GM18507 (cell line): Measurements from ENCODE around the gene GNRHR.
"Not testable (repeated sequence)": the region's sequence is repeated elsewhere in the genome, so short reads cannot be mapped to it uniquely, and the experiment has no call there.

Experiments used
- DNase-seq: peaks from one replicate; pipeline ENCODE4 v3.0.0; 2011; ENCODE audit warnings: low read depth; ENCODE audit not compliant: insufficient read length; ENCODE audit errors: extremely low spot score
- FAIRE-seq: peaks from 2 replicates; lab custom pipeline; 2011; peaks lifted over from hg19 to GRCh38; lab: Jason Lieb, UNC

The GNRHR gene, protein sequence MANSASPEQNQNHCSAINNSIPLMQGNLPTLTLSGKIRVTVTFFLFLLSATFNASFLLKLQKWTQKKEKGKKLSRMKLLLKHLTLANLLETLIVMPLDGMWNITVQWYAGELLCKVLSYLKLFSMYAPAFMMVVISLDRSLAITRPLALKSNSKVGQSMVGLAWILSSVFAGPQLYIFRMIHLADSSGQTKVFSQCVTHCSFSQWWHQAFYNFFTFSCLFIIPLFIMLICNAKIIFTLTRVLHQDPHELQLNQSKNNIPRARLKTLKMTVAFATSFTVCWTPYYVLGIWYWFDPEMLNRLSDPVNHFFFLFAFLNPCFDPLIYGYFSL

DNA sequence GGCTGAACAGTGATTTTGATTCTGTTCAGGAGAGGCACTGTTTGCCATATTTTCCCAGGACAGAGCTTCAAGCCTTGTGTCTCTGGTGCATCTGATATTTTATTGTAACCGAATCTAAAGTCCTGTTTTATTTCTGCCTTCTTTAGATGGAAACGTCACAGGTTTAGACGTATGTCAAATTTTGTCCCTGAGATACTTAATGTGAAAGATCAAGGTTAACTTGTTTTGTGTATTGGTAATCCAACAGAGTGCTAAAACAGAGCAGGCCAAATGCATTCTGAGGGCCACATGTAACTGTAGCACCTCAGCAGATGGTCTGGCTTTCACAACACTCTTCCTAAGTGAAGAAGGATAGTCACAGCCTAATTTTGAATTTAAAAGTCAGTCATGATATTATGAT is at the start of gene GNRHR:
GNRHR (minus strand) TSS at position 101 of the 400 bp plus-strand sequence; CDS start at position 48, 53 bp downstream.
- no peak for DNase-seq

DNA sequence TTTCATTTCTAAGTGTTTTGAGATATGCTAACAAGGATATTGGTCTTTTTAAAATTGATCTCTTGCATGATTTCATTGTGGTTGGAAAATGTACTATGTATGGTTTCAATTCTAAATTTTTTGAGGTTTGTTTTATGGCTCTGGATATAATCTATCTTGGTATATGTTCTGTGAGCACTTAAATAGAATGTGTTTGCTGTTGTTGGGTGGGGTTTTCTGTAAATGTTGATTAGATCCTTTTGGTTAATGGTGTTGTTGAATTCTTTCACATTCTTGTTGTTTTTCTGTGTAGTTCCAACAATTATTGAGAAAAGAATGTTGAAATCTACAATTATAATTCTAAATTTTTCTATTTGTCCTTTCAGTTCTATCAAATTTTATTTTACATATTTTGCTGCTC is 42.6 kb upstream of the GNRHR start:
- no peak for FAIRE-seq
- DNase-seq = no peak

More for the DNA sequence above, at the start of gene GNRHR:
- FAIRE-seq = no peak

DNA sequence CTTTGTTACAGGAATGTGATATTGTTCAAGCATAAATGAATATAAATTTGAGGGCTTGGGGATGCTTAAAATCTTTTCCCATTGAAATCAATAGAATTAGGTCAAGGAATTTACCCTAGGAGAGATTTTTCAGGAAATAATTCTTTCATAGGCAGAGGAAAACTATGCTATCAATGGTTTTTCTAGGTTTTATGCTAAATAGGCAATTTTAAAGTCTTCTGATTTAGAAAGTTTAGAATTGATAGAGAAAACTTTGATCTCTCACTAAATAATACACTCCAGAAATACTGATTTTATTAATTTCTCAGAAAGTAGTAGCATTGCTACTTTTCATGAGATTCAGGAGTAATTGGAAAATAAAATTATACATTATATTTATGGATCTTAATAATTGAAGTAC is 36.5 kb upstream of the GNRHR start:
- no peak for DNase-seq
- FAIRE-seq = no peak

DNA sequence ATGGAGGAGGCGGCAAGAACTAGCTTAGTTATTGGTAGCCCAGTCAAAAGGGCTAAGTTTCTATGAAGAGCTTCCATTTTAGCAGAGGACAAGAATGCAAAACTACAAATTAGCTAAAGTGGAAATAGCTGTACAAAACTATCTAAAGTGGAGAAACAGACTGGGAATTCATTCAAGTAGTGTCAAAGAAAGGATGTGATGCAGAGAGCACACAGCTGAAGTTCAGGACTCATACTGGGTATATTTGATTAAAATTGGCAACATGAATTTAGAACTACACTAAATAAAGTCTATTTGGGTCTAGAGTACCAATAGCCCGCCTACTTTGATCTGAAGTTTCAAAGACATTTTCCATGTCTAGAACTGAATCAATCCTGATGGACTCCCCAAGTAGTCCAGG is 33.1 kb upstream of the GNRHR start:
- no peak for DNase-seq
- FAIRE-seq = no peak

DNA sequence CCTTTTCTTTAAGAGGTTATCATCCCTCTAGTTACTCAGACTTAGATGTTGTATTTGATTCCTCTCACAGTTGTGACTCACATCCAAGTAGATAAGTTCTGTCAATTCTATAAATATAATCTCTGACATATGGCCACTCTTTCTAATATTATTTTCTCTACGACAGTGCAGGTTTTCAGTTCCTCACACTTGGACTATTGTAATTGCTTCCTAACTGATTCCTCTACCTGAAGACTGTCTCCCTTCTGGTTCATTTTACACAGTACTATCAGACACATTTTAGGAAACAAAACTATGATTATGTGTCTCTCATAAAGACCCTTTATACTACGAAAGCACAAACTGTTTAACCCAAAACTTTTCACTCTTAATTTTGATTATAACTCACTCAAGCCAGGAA is 31.3 kb upstream of the GNRHR start:
- no peak for FAIRE-seq

DNA sequence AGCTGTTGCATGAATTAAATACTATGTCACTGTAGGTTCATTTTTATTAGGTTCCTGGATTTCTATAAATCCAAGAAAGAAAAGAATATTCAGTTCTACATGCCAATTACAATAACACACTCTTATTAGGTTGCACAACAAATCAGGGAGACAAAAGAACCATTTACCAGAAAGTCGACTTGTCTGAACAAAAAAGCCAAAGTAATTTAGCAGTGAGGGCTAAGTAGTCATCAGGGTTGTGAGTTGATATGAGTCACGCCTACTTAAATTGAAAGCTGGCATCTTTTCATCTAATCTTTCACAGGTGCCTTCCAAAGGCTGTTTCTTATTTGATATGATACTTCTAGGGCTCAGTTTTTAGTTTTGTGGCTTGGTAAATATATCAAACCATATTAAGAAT is 25.4 kb upstream of the GNRHR start:
- FAIRE-seq = no peak
- DNase-seq = no peak

More for the DNA sequence above, 31.3 kb upstream of the GNRHR start:
- no peak for DNase-seq

DNA sequence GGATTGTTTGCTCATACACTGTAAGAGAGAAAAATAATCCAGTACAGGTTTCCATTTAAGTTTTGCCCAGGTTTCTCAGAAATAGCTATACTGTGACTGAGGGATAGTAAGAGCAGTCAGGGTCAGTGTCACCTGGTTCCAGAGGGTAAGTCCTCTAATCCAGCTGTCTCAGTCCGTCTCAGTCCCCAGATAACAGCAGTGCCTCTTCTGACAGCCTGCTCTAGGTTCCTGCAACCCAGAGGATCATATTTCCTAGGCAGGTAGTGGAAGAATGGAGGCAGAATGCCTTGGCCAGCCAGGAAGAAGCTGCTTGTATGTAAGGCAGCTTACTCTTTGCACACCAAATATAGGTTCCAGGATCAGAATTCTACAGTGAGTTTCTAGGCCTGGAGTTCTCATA is 22.6 kb upstream of the GNRHR start:
- no peak for DNase-seq

DNA sequence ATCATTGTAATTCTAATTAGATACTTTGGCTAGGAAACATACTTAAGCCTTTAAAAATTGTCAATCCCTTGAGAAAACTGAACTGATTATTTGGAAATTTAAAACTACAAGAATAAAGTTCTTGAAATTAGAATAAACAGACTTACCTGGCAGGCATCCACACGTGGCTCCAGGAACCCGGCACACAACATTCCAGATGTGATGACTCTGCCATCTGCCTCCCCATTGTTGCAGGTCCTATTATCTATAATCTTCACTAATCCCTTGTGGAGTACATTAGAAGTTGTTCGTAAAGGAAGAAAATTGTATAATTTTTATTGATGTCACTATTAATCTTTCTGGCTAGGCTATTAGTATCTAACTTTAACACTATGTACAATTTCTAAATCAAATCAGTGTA is 16.2 kb upstream of the GNRHR start:
- FAIRE-seq (no peak), DNase-seq (no peak)

More for the DNA sequence above, 22.6 kb upstream of the GNRHR start:
- FAIRE-seq = no peak

DNA sequence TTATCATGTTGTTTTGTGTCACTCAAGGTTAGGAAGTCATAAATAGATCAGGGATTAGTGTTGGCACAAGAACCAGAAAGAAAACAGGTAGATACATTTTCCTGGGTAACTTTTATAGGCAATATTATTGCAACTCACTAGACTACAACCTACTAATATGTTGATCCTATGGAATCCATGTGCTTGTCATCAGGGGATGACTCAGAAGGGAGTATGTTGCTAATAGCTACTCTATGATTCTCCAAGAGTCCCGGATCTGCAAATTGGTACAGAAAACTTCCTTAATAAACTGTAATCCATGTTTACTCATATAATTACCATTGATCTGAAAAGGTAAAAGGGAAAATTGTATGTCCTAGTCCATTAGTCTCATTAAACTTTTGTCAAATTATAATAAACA is 11.7 kb upstream of the GNRHR start:
- FAIRE-seq (no peak), DNase-seq (no peak)

DNA sequence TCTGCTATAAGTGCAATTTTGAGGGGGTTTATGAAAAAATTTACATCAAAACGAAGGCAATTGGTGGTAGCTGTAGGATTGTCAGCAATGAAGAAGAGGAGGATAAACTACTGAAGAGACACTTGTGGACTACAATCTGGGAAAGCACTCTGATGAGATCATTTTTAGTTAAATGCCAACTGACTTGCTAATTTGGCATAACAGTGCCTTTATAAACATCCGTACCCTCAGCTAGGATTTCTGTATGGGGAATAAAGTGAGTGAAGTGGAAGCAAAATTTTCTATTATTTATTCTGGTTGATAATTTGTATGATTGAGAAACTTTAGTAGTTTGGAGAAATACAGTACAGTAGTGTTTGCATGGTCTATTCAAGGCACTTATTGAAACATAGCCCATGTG is 11.2 kb upstream of the GNRHR start:
- no peak for FAIRE-seq

DNA sequence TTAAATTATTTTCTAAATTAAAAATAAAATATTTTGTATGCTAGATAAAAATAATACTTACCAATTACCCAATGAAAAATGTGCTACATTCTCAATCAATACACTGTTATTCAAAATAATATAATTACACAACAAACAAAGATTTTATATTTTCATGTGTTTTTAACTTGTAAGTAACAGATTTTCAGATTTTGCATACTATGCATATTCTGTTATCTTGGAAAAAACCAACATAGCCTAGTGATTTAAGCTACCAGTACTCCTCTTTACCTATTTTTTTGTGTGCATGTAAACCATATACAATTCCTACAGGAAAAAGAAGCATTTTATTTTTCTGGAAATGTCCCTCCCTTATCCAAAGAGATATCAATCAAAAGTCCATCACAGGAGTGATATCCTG is 10.0 kb upstream of the GNRHR start:
- no peak for FAIRE-seq
- no peak for DNase-seq

More for the DNA sequence above, 11.2 kb upstream of the GNRHR start:
- DNase-seq = no peak

DNA sequence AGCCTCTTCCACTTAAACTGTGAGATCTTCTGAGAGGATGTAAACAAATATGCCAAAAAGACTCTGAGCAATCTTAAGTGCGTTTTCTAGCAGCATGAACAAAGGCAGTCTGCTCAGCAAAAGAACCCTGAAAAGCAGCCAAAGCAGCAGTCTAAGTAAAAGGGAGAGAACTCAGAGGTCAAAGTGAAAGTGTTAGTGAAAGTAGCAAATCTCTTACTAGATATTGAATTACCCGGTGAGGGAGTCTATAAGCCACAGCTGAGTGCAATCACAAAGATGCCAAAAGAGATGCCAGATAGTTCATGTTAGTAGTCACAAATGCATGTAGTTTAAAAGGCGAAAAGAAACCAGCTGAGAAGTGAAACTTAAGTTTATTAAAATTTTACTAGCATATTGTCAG is 7.9 kb upstream of the GNRHR start:
- DNase-seq = no peak
- peak; percentile 84 for FAIRE-seq

DNA sequence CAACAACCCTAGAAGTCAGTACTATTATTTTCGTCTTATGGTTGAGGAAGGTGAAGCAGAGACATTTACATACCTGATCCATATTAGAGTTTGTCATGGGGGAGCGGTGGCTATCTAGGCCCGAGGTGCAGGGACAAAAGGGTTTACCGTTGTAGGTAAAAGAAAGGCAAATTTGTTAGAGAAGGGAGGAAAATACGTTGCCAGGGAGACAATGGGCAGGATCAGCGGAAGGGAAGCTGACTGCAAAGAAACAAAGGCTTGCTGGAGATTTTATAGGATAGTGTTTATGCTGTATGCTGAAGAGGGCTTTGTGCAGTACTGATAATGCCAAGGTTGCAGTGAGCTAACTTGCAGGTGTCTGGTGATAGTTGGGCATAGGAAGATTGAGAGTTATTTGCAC is 2.8 kb upstream of the GNRHR start:
- FAIRE-seq, DNase-seq: not testable (repeated sequence)

DNA sequence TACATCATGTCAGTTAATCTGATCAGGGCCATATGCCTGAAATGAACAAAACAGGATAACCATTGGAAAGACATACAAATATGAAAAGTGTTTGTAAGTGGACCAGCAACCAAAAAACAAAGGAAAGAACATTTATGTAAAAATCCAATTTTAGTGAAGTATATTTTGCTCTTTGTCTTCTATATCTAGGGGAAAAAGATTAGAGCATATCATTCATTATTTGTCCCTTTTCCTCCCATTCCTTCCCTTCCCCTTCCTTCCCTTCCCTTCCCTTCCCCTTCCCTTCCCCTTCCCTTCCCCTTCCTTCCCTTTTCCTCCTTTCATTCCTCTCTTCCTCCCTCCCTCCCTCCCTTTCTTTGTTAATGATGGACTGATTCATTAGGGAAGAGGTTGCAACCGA is 1.8 kb upstream of the GNRHR start:
- no peak for DNase-seq
- FAIRE-seq = no peak

DNA sequence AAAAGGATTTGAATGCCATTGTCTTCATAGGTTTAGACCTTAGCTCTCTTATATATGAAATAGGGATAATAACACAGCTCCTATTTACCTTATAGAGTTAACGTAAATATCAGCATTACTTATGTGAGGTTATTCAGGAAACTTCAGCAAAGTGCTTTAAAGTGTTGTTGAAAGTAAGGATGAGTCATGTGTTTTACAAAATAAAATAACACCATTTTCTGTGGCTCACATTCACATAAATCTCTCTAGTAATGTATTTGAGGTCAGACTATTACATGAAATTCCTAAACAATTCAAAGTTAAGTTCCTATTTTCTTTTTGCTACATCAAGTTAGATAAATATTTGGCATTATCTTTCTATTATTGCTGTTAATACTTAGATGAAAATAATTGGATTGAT is 2.9 kb downstream of the GNRHR start:
- no peak for DNase-seq
- FAIRE-seq = no peak

DNA sequence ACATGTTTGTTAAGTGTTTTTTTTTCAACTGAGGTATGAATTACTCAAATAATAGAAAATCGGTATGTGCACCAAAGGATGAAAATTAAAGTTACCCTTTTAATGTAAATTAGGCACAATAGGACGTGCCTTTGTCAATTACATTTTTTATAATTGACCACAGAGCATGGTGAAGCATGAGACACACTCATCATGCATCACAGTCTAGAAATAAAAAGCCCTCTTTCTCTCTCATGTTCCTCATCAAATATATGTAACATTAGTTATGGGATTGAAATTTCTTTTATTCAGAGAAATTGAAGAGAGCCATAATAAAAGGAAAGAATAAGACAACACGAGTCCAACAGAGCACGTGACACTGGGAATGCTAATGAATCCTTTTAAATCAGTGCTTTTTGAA is 3.5 kb downstream of the GNRHR start:
- DNase-seq (no peak), FAIRE-seq (no peak)

DNA sequence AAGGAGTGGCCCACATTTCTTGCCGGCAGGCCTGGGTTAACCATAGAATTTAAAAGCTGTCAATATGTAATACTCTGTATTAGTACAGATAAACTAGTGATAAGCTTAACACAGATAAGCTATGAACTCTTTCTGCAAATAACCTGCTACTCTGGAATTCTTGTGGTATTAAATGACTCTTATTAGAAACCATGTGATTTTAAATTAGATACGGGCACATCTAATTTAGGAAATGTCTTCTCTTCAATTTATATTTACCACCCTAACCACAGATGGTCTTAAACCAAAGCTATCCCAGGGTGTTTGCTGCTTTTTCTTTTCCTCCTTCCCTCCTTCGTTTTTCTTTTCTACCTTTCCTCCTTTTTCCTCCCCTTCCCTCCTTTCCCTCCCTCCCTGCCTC is 4.9 kb downstream of the GNRHR start:
- DNase-seq (no peak), FAIRE-seq (no peak)

DNA sequence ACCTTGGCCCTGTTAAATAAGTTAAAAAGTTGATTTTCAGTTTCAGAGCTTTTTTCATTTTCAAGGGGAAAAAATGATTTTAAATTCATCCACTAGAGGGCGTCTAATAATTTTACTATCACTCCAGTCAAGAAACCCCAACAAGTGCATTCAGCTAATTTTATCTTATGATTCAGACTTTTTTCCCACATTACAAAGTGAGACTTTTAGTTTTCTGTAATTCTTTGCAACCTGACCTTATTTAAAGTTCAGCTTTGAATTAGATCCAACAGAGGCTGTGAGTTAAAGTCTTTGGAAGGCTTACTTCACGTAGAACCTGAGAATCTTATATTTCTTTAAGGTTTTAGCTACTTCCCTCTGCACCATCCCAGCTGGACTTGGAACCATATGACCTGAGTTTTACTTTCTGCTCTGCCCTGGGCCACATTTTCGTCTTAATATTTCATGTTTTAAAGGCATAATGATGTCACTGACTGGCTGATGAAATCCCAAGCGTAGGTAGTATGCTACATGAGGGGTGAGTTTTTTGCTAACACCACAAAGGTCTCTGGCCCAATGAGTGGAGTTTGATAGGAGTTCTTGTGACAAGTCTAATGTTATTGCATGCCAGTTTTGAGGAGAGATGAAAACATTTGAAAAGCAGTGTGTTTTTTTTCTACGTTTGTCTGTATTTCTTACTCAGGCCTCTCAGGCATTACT is 7.2 kb downstream of the GNRHR start:
- peak; percentile 82 for FAIRE-seq

DNA sequence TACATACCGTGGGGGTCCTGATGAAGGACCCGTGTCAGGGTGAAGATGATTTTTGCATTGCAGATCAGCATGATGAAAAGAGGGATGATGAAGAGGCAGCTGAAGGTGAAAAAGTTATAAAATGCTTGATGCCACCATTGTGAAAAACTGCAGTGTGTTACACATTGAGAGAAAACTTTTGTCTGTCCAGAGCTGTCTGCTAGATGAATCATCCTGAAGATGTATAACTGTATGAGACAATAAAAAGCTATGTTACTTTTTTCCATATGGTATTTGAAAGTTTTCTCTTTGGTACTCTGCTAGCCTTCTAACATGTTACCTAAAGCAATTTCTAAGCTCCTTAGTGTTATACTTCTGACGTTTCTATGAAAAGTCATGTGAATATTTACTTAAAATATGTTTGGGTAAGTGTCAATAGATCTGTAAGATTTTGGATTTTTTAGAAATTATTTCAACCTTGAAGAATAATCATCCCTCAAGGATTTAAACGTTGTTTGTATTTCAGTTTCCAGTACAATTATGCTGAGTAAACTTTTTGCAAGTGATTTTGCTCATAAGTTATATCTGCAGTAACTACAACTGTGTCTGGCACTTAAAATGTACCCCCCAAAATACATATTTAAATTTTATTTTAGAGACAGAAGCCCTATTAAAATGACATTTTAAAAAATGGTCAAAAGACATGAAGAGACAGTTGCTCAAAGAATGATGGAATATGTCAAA is 9.5 kb downstream of the GNRHR start:
- FAIRE-seq (no peak), DNase-seq (no peak)

More for the DNA sequence above, 7.2 kb downstream of the GNRHR start:
- no peak for DNase-seq

DNA sequence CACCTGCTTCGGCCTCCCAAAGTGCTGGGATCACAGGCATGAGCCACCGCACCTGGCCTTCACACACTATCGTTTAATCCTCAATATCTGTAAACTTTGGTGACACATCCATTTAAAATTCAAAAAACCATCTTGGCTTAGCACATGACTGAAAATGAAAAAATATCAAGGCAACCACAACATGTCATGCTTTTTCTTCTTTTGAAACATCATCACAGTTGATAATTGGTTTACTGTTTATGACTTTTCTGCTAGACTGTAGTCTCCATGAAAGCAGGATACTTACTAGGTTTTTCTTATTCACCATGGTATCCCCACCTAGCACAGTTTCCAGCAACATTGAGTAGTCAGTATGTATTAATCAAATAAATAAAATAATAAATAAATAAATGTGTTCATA is 11.0 kb downstream of the GNRHR start:
- FAIRE-seq (no peak), DNase-seq (no peak)
